ENCODE results near the gene ANKS1B. TPM values are rescaled to one million over a fixed set of nuclear protein-coding genes. Genes with fewer than 3 reads are reported as not detected.
"Not testable (repeated sequence)": the region's sequence is repeated elsewhere in the genome, so short reads cannot be mapped to it uniquely, and the experiment has no call there.

ANKS1B gene
- total and polyA plus RNA-seq, 2 of the 4 experiments (the other 2 are of a cell fraction): 0.17 to 0.18 TPM

GRCh38 chr12:99596762-99597161 lies 388.0 kb downstream of the ANKS1B start:
- no peak overlapping the region for H4K91ac ChIP-seq (ENCODE audit: insufficient read depth, low read depth, low read length)
- TF ChIP-seq CTCF (conservative IDR thresholded peaks at IDR 0.05; ENCODE audit: low read depth, low read length) (no peak), MAFK (IDR thresholded peaks at IDR 0.05; ENCODE audit: low read depth, low read length) (0 out of 2 replicates have a peak, but pooled peaks have one; percentile 6), NFE2L2 (IDR thresholded peaks at IDR 0.05; ENCODE audit: low read depth, low read length) (peak; percentile 64)
- H3K9ac ChIP-seq (ENCODE audit: low read depth, low read length): no peak overlapping the region
- H2BK120ac ChIP-seq (ENCODE audit: low read depth, low read length): no peak overlapping the region
- no peaks in the 10 kb centered on the region for H3K27me3 ChIP-seq (ENCODE audit: control insufficient read depth, insufficient read depth, low read length)
- no peak overlapping the region for H2AFZ ChIP-seq (replicated peaks; ENCODE audit: low read length, poor library complexity)
- H3K27ac ChIP-seq (ENCODE audit: insufficient read depth, low read length): no peak overlapping the region
- no peak overlapping the region for H4K5ac ChIP-seq (ENCODE audit: low read depth, low read length)
- no peak overlapping the region for H3K4ac ChIP-seq (ENCODE audit: low read depth, low read length)
- H4K20me1 ChIP-seq (ENCODE audit: insufficient read depth, low read length): no peaks in the 10 kb centered on the region
- ChIA-PET POLR2A (ENCODE audit: unreplicated experiment) (no interaction called here), CTCF (no interaction called here)
- dilution Hi-C loops (cut with HindIII; ENCODE audit: low sequenced_read_pairs, unreplicated experiment) (no loop called here), in situ Hi-C loops (cut with MboI; ENCODE audit: low sequenced_read_pairs) (no loop called here), intact Hi-C loops (cut with micrococcal nuclease) (no loop called here)
- H3K4me1 ChIP-seq (ENCODE audit: control insufficient read depth, insufficient read depth, low read length): no peaks in the 10 kb centered on the region
- H3K9me3 ChIP-seq (ENCODE audit: control insufficient read depth, insufficient read depth, low read length): peaks cover 6% of the 10 kb centered on the region
- H3K4me2 ChIP-seq (ENCODE audit: low read depth, low read length): no peak overlapping the region
- H3K4me3 ChIP-seq (ENCODE audit: insufficient read depth, low read depth, low read length): no peak overlapping the region
- DNase-seq: no peak
- no peaks in the 10 kb centered on the region for H3K9me1 ChIP-seq (ENCODE audit: insufficient read depth, low read length)
- H4K8ac ChIP-seq (ENCODE audit: low read depth in 2 of 2, low read length in 2 of 2): no peak overlapping the region
- H2AK5ac ChIP-seq (ENCODE audit: low read depth, low read length): no peak overlapping the region
- no peak overlapping the region for H3K18ac ChIP-seq (ENCODE audit: low read depth, low read length)
- no peak for ATAC-seq (ENCODE audit: low read depth)
- H2BK5ac ChIP-seq (ENCODE audit: low read depth, low read length, poor library complexity, severe bottlenecking): no peak overlapping the region
- no TSS peak for BruUV-seq (replicated peaks)
- H2AK9ac ChIP-seq (replicated peaks; ENCODE audit: low read depth, low read length, poor library complexity): no peak overlapping the region
- WGBS, 2 experiments (ENCODE audit: extremely low coverage in 2 of 2, insufficient read length in 1 of 2): no CpG with 5 or more reads among the region's 2 CpGs
- H3K14ac ChIP-seq (replicated peaks; ENCODE audit: low read depth, low read length): no peak overlapping the region
- H3K23ac ChIP-seq (ENCODE audit: low read depth, low read length): no peak overlapping the region
- no peak overlapping the region for H2BK20ac ChIP-seq (ENCODE audit: low read depth, low read length)
- no peak overlapping the region for H3K56ac ChIP-seq (ENCODE audit: extremely low read depth, insufficient read depth, low read length)
- H3K36me3 ChIP-seq (ENCODE audit: control insufficient read depth, insufficient read depth, low read length): no peaks in the 10 kb centered on the region
- no peaks in the 10 kb centered on the region for H3K79me1 ChIP-seq (ENCODE audit: low read depth in 1 of 2, low read length in 2 of 2)
- no peak overlapping the region for H2BK15ac ChIP-seq (ENCODE audit: low read depth, low read length)

- no CpG with 5 or more reads among the region's 1 CpG for WGBS, 2 experiments (ENCODE audit: extremely low coverage in 2 of 2, insufficient read length in 1 of 2)
- H3K9ac ChIP-seq (ENCODE audit: low read depth, low read length); H2BK120ac ChIP-seq (ENCODE audit: low read depth, low read length); in situ Hi-C loops (cut with MboI; ENCODE audit: low sequenced_read_pairs); dilution Hi-C loops (cut with HindIII; ENCODE audit: low sequenced_read_pairs, unreplicated experiment); H3K56ac ChIP-seq (ENCODE audit: extremely low read depth, insufficient read depth, low read length); H3K36me3 ChIP-seq (ENCODE audit: control insufficient read depth, insufficient read depth, low read length); H3K18ac ChIP-seq (ENCODE audit: low read depth, low read length); H3K23ac ChIP-seq (ENCODE audit: low read depth, low read length); H2AK5ac ChIP-seq (ENCODE audit: low read depth, low read length); H4K5ac ChIP-seq (ENCODE audit: low read depth, low read length); H4K91ac ChIP-seq (ENCODE audit: insufficient read depth, low read depth, low read length); H3K4me3 ChIP-seq (ENCODE audit: insufficient read depth, low read depth, low read length); H2AK9ac ChIP-seq (replicated peaks; ENCODE audit: low read depth, low read length, poor library complexity); H3K14ac ChIP-seq (replicated peaks; ENCODE audit: low read depth, low read length); intact Hi-C loops (cut with micrococcal nuclease); H3K9me1 ChIP-seq (ENCODE audit: insufficient read depth, low read length); H2BK15ac ChIP-seq (ENCODE audit: low read depth, low read length); H2BK5ac ChIP-seq (ENCODE audit: low read depth, low read length, poor library complexity, severe bottlenecking); H3K27ac ChIP-seq (ENCODE audit: insufficient read depth, low read length); H4K8ac ChIP-seq (ENCODE audit: low read depth in 2 of 2, low read length in 2 of 2); DNase-seq; H2BK20ac ChIP-seq (ENCODE audit: low read depth, low read length); H3K27me3 ChIP-seq (ENCODE audit: control insufficient read depth, insufficient read depth, low read length); CTCF ChIA-PET; H3K9me3 ChIP-seq (ENCODE audit: control insufficient read depth, insufficient read depth, low read length); H4K20me1 ChIP-seq (ENCODE audit: insufficient read depth, low read length); POLR2A ChIA-PET (ENCODE audit: unreplicated experiment); H2AFZ ChIP-seq (replicated peaks; ENCODE audit: low read length, poor library complexity); H3K4me2 ChIP-seq (ENCODE audit: low read depth, low read length); H3K4me1 ChIP-seq (ENCODE audit: control insufficient read depth, insufficient read depth, low read length); H3K79me1 ChIP-seq (ENCODE audit: low read depth in 1 of 2, low read length in 2 of 2); H3K4ac ChIP-seq (ENCODE audit: low read depth, low read length); ATAC-seq (ENCODE audit: low read depth); BruUV-seq (replicated peaks): not testable (repeated sequence)
Observed at GRCh38 chr12:99577125-99577524, 407.6 kb downstream of the ANKS1B start.

Measured in IMR-90 (cell line).